Measurements from ENCODE around the gene PCTP.

Gene PCTP

DNA sequence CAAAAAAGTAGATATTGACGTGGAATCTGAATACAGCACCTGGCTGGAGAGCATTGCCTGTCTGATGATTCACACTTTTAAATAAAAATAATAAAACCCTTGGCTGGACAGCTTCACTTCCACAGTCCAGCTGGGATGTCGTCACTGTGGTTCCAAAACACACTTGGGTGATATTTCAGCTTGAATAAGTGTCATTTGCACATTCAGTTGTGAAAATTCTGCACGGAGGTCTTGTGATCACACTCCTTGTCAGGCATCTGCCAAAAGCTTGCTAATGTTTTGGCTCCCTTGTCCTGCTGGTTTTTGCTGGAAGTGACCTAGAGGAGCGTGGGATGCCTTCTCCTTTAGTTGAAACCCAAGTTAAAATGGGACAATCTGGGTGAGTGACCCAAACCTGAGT lies 60.7 kb downstream of the PCTP start:
- no peak for DNase-seq

DNA sequence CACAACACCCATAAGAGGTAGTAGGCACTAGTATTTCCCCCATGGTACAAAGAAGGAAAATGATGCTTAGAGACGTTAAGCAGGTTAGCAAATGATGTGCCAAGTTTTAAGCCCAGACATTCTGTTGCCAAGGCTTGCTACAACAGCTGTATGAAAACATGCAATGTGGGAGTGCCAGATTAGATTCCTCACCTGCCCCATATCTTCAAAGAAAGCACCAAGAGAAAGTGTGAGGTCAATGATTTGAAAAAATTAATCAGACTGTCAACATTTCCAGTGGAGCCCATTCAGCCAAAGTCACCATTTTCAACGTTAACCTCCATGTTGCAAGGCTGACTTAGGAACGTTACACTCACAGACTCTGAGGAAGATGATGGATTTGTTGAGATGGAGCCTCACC lies 61.5 kb downstream of the PCTP start:
- DNase-seq, result no peak

DNA sequence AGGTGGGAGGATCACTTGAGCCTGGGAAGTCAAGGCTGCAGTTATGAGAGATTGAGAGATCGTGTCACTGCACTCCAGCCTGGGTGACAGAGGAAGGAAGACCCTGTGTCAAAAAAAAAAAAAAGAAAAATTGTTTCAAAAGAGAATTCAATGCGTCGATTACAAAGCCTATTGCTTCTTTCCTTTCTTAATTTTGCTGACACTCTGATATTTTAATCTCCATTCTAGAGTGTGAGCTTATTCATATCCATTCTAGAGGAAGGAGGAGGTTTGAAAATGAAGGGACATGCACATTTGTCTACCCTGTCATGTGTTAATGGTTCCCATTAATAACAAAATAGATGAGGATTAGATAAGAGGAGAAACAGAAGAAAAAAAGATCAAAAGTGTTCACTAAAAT lies 63.1 kb downstream of the PCTP start:
- DNase-seq, result no peak

DNA sequence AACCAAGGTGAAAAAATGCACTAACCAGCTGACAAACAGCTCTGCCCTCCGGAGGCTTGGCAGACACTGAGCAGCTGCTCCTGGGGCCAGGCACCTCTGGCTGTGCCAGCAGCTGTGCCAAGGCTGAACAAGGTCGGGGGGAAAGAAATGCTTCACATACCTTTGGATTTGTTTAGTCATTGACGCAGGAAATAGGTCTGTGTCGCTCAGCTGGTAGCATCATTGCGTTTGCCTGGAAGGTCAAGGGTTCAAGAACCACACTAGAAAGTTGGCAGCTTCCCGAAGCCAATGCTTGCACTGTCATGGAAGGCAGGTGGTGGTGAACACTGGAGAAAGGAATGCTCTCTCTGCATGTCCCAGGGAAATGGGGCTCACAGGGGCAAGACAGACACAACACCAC lies 63.5 kb downstream of the PCTP start:
- DNase-seq, result no peak

DNA sequence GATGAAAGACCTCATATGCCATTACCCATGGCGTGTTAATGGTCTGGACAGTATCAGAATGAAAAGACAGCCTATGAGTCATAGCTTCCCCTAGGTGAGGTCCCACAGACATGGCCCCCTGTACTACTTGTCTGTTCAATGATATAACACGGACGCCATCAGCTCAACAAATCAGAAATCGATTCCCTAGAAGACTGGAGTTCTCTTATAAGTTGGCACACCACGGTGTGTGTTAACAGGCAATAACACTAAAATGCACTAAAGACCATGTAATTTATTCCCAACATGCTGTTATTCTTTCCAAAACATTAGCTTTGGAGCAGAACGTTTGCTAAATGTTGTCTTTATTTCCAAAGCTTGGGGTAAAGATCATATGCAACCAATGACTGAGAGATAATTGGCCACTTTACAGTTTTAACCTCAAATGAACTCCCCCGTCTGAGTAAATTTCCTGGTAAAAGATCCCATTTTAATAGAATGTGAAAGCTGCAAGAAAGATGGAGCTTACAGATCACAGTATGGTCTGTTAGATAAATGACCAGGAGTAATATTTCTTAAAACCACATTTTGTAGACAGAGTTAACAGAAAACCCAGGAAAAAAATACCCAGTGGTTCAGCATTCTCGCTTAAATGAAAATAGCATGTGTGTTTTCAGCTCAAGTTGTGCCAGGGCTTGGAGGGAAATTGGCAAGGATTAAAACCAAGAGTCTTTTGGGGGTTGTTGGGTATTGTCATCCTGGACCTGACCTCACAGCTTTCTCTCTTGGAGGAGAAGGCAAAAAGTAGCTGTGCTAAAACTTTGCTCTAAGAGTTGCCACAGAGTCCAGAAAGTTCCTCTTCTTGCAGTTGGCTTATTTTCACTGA lies 65.9 kb downstream of the PCTP start:
- no peak for DNase-seq

DNA sequence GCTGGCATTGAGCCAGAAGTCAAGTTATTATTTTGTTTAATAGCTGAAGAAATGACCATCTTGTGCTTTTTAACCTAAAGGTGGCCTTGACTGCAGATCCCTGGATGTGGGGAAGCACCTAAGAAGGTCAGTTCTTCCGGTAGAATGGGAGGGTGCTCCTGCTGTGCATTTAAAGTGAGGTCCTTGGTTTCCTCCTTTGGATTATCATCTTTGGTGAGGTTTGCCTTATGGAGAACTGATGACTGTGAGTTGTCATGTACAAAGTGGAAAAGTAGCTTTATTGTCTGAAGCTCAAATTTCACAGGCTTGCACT lies 66.5 kb downstream of the PCTP start:
- no peak for DNase-seq

DNA sequence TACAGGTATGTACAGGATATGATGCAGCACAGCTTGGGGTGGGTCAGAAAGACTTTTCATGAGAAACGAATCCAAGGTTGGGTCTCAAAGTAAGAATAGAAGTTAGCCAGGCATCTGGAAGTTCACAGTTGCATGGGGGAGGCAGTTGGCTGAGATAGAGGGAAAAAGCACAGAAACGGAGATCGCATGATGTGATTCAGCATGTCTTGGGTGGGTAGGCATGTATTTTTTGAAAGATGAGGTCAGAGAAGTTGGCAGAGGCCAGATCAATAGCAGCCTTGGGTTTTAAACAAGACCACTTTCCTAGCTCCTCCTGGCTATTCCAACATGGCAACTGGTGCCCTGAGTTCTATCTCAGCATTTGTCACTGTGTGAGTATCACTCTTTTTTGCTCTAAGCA lies 67.2 kb downstream of the PCTP start:
- no peak for DNase-seq

DNA sequence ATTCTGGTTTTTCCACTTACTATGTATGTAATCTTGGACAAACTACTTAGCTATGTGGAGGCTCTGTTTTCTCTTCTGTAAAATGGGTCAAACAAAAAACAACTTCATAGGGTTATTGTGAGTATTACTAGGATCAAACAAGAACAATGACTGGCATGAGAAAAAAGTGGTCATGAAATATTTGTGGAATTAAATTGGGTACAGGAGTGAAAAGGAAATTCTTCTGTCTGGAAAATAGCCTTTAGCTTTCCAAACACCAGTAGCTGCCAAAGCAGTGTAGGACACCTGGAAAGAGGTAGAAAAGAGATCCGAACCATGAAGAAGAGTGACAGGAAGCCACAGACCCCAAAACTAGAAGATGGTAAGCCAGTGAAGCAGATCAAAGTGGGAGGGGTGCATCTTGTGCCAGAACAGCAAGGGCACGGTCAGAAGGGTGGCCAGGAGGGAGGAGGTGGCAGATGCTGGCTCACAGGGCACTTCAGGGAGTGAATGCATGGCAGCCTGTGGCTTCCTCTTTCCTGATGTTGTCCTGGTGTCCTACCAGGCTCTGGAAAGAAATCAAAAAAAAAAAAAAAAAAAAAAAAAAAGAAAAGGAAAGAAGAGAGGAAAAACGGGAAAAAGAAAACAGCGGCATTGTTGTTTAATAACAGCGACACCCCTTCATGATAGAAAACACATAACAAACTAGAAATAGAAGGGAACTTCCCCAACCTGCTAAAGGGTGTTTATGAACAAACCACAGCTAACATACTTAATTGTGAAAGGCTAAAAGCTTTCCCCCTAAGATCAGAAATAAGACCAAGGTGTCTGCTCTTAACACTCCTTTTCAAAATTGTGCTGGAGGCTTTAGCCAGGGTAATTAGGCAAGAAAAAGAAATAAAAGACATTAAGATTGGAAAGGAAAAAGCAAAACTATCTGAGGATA lies 67.9 kb downstream of the PCTP start:
- DNase-seq, result no peak

DNA sequence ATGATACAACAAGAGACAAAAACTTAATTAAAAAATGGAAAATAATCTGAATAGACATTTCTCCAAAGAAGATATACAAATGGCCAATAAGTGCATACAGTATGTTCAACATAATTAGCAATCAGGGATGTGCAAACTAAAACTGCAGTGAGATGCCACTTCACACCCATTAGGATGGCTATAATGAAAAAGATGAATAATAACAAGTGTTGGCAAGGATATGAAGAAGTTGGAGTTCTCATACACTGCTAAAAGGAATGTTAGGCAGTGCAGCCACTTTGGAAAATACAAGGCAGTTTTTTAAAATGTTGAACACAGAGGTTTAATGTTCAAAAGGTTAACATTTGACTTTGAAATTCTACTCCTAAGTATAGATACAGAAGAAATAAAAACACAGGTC lies 69.8 kb downstream of the PCTP start:
- DNase-seq, result no peak

DNA sequence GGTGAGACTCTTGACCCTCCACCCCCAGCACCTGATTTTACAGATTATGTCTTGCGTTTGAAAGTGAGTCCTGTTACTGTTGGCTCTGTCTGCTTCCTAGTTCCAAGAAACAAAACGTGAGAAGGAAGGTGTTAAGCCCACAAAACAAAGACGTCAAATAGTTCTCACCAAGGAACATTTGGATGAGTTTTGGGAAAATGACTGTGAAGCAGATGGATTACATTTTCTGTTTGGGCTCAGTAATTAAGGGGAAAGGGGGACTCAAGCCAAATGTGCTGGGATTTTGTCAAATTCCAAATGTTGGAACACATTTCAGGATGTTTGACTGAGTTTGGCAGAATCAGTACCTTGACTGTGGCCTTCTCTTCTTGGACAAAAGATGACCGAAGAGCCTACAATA lies 71.2 kb downstream of the PCTP start:
- no peak for DNase-seq

DNA sequence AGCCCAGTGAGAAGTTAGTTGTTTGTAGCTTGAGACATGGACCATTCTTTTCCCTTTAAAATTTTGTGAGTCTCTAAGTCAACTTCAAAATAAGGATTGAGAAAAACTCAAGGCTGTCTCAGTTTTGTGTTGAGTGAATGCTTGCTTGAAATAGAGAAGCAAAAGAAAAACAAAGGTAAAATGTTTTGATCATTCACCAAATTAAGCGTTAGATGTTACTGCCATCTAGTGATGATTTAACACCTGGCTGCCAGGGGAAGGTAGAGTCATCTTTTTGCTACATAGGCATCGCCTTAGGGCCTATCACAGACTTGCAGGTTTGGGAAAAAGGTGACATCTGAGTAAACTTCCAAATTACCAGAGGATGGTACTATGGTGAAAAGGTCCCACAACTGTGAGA lies 74.4 kb downstream of the PCTP start:
- DNase-seq, result no peak
